NCI-H345 (cell line): Measurements from ENCODE around the gene NACAD.
"Not testable (repeated sequence)": the region's sequence is repeated elsewhere in the genome, so short reads cannot be mapped to it uniquely, and the experiment has no call there.

Experiments
- DNase-seq: peaks from one replicate; lab custom pipeline; 2025; lab: John Stamatoyannopoulos, UW

Gene NACAD

GRCh38 chr7:45114257-45114656, 25.5 kb upstream of the NACAD start:
- DNase-seq, result not testable (repeated sequence)

DNA sequence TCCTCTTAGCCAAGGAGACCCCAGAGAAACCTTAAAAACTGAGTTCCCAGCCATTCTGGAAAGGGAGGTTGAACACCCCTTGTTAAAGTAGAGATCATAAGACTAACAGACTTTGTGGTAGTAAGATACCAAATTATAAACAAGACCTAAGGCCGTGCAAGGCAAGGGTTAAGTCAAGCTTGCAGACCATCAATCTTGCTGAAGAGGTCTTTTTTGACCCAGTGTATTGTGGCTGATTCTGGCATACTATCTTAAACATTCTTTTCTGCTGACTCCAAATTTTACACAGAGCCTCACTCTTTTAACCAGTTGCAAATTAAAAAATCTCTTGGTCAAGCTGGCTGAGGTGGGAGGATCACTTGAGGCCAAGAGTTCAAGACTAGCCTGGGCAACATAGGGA, 23.9 kb upstream of the NACAD start:
- no peak for DNase-seq

GRCh38 chr7:45111298-45112223, 22.8 kb upstream of the NACAD start, which contains the start of gene TBRG4:
TBRG4 (minus strand) TSS chr7:45111697; CDS start chr7:45109237, 2,460 bp downstream.
- peak; percentile 96 for DNase-seq

DNA sequence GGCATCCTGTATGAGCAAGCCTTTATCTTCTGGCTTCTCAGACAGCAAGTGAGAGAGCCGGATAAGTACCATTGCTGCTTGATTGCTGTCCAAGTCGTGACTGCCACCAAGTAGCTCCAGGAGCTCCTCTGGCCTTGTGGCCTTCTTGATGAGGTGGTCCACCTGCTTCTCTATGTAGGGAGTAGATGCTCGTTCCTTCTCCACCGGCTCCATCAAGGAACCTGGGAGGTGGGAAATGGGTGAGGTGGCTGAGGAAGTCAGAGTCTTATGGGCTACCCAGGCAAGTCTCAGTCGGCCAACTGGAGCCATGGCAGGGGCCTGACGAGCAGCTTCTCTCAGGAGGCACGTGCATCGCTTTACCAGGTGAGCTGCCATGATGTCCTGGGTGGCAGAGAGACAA, 20.1 kb upstream of the NACAD start:
- no peak for DNase-seq

DNA sequence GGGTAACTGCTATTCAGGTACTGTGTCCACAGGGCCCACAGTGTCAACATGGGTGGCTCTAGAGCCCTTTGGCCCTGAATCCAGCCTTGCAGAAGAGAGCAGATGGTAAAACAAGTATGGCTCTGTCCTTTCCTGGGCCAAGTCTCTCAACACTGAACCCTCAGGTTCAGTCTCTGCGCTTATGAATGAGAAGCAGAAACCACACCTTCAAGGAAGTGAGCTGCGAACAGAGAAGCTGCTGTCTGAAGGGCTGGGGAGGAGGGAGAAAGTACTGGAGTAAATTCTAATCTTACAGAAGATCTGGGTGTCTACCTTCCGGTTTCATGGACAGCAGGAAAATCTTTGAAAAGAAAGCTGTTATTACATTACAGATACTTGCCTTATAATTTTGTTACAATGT, 18.6 kb upstream of the NACAD start:
- no peak for DNase-seq

DNA sequence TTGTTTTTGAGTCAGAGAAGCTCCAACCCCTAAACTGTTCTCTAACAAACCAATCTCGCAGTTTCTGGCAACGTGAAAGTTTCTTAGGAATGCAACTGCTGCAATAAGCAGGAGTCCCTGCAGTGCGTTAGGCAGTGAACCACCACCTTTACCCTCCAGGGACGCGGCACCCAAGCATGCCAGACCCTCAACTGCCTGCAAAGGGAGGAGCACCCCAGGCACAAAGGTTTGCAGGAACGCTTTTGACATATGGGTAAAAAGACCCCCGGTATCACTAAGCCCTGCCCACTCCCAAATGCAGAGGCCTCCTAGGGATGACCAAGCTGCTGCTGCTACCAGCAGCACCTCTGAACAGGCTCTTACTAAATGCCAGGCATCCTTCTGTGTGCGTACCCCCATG, 18.1 kb upstream of the NACAD start:
- DNase-seq, result no peak

GRCh38 chr7:45105588-45106188, 16.9 kb upstream of the NACAD start:
- no peak for DNase-seq

GRCh38 chr7:45104844-45105587, 16.2 kb upstream of the NACAD start:
- DNase-seq, result no peak

DNA sequence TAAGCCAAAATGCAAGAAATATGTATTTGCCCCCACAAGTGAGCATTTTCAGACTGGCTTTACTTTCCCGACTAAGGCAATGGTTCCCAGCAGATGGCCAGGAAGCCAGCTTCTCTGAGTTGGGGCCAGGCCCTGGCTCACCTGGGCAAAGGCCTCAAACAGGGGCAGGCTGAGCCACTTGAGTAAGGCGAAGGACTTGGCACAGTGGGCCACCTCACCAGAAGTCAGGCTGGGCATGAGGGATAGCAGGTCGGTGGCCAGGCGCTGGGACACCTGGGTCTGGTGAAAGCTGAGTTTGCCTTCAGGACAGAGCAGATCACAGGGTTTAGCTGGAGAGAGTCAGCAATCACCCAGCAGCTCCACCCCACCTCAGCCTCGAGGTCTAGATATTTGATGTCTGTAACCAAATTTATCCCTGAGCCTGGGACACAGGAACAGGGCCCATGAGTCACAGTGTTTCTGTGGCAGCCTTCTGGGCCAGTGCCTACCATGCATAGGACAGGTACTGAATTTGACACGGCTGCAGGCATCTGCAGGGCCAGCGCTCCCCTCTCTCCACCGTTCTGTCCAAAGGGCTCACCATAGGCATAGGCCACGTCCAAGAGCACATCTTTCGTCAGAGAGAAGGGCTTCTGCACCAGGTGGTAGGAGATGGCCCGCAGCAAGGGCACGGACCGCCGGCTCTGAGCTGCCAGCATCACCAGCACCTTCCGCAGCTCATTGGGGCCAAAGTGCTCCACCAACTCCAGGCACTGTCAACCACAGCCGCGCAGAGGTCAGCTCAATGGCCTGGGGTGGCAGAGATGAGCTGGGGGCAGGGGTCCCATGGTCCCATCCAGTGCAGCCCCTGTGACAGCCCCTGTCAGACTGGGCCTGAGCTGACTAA, 15.4 kb upstream of the NACAD start:
- no peak for DNase-seq

DNA sequence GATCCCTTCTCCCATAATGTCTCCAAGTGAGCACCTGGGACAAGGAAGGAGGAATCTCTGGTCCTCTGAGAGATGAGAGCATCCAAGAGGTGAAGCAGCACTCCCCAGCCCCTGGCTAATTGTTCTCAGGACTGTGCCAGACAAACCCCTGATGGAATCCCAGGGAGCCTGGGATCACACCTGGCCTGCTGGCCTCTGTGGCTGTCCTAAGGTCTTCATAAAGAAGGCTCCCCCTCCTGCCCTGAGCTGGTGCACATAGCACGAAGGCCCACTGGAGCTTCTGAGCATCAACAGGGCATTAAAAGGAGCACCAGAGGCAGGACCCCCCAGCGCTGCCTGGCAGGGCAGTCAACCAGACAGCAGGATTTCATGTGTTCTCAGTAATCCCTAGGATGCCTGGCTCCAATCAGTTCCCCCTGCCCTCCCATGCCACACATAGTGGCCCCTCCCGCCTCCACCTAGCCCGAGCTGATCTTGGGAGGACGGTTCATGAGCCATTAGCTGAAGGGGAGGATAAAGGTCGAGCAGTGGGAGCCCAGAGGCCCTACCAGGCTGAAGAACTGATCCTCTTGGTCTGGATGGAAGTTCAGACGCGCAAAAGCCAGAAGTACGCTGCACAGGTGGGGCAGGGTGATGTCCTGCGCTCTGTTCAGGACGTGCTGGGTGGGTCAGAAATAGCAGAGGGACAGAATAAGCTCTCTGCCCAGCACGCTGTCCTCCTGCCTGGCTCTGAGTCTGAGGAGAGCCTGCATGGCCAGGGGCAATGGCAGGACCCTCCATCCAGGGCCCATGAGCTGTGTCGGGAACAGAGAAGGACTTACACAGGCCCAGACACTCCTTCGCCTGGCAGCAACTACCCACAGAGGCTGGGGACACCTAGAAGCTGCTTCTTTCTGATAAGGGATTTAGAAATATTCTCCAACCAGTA, 14.3 kb upstream of the NACAD start:
- DNase-seq, result no peak

- DNase-seq, result no peak
Observed at GRCh38 chr7:45101748-45102147, 13.0 kb upstream of the NACAD start.

GRCh38 chr7:45100761-45101480, 12.2 kb upstream of the NACAD start:
- no peak for DNase-seq

DNA sequence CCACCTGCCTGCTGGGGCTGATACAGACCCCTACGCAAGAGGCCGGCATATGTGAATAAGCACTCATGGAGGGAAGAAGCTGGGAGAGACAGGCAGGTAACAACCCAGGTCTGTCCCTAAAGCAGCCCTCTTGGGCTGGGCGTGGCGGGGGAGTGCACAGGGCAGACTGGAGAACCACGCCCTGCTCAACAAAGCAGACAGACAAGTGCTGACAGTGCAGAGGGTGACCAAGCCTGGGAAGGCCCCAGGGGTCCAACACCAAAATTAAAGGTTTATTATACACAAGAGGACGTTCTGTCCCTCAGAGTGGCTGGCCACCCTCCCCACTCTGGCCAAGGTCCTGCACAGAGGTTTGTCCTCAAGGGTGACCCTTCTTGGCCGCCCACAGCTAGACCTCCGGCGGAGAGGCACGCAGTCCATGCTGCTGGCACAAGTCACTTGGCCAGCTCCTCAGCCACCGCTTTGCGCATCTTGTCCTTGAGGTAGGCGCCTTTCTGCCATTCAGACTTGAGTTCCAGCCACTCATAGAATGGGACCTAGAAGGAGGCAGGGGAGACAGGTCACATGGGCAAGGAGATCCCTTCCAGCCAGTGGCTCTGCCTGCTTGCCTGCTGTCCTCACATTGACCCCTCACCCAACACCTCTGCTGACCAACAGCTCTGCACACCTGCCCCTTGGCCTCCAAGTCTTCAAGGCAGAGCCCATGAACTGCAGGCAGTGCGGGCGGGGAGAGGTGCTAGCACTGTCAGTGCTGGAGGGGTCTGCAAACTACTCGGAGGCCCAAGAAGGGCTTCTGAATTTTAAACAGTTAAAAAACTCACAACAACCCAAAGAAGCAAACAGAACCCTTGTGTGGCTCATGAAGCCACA, 11.4 kb upstream of the NACAD start:
- no peak for DNase-seq

- no peak for DNase-seq
Observed at GRCh38 chr7:45098983-45099839, 10.4 kb upstream of the NACAD start.

- DNase-seq, result no peak
Observed at GRCh38 chr7:45092931-45093235, 4.1 kb upstream of the NACAD start.

- DNase-seq, result no peak
Observed at GRCh38 chr7:45092100-45092930, 3.5 kb upstream of the NACAD start.

- DNase-seq, result peak; percentile 88
Observed at GRCh38 chr7:45089341-45089891, 647 bp upstream of the NACAD start.
